Coronary artery (tissue), 2 donors: Measurements from ENCODE around the gene SKP1.
A peak's percentile ranks its signal among the peaks of the same experiment; 100 is the strongest.

ENCODE experiments used
- DNase-seq: peaks from one replicate; pipeline ENCODE4 v3.0.0-alpha.2; 2017; ENCODE audit warnings: low spot score
- H3K27ac ChIP-seq, 2 donors: fragments of 200-600 bp; sonication (generic); one replicate each; pipeline ENCODE4 v1.5.1; 2016 to 2019
- H3K4me3 ChIP-seq: fragments of 200-600 bp; sonication (generic); 2 replicates; pipeline ENCODE4 v1.5.1; 2016; ENCODE audit warnings: mild to moderate bottlenecking, moderate library complexity
- CTCF ChIP-seq: fragments of 200-600 bp; sonication (generic); IDR thresholded peaks from one replicate; pipeline ENCODE4 v1.5.1; 2019; ENCODE audit warnings: antibody characterized with exemption

The SKP1 gene

DNA sequence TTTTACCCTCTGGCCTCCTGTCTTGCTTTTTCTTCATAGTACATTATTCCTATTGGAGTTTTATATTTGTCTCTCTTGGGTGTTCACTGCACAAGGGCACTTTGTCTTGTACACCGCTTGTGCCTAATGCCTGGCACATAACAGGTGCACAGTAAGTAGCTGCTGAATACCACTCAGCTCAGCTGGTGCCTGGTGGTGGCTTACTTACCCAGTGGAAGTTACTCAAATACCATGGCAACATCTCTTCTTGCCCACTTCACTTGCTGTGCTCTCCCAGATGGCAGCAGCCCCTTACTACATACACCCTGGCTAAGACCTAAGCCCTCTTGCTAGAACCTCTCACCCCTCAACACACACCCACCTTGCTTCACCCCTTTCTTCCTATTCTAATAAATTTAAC, 11.3 kb upstream of the SKP1 start:
- Histone ChIP-seq H3K4me3 (no peak overlapping the region), H3K27ac (no peak overlapping the region)
- no peak for DNase-seq
- no peak for TF ChIP-seq CTCF

- TF ChIP-seq CTCF = peak; percentile 88
- no peak overlapping the region for H3K27ac ChIP-seq
- DNase-seq = peak; percentile 75
- H3K4me3 ChIP-seq = no peak overlapping the region
Observed at GRCh38 chr5:134184155-134185135, 7.7 kb upstream of the SKP1 start.

GRCh38 chr5:134183481-134183880, 6.7 kb upstream of the SKP1 start:
- TF ChIP-seq CTCF = no peak

DNA sequence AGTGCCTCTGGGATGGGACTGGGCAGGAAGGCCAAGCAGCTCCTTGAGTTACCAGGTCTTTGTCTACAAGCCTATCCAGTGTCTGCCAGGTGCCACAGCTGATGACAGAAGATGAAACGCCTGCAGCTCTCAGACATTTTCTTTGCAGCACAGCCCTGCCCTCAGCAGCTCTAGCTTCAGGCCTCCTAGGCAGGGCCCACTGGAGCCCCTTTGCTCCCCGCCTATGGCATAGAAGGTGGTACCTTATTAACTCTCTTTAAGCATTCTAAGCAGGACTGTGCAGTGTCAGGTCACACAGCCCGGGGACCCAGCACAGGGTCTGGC, 1.3 kb upstream of the SKP1 start:
- H3K4me3 ChIP-seq = no peak overlapping the region
- no peak overlapping the region for H3K27ac ChIP-seq
- DNase-seq = no peak
- TF ChIP-seq CTCF = no peak

More at GRCh38 chr5:134183481-134183880, 6.7 kb upstream of the SKP1 start:
- DNase-seq = no peak
- Histone ChIP-seq H3K4me3 (no peak overlapping the region), H3K27ac (no peak overlapping the region)

DNA sequence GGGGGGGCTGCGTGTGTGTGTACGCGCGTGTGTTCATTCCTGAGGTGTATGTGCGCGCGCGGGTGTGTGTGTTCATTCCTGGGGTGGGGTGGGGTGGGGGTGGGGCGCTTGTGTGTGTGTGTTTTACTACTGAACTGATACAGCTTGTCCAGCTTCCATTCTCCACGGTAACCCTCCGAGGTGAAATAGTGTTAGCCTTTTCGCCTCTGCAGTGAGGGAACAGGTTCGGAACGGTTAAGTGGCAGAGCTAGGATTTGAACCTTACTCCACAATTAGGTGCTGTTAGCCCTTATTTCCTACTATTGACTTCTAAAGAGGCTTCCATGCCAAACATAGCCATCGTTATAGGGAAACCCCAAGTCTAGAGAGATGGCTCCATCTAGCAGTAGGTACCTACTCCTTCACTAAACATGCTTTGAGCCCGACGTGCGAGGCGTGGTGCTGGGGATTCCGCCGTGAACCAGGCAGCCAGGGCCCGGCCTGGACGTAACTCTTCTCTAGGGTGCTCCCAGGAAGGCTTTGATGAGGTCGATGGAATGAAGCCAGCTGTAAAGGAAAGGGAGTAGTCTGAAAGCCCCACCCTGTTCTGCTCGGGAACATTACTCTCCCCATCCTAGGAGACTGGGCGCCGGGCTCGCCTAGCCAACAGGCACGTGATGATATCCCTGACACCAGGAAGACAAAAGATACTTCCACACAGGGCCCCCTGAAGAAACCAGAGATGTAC, 782 bp upstream of the SKP1 start:
- no peak for DNase-seq
- no peak for TF ChIP-seq CTCF
- peak overlapping the region; percentile 99 to 100 for H3K27ac ChIP-seq

DNA sequence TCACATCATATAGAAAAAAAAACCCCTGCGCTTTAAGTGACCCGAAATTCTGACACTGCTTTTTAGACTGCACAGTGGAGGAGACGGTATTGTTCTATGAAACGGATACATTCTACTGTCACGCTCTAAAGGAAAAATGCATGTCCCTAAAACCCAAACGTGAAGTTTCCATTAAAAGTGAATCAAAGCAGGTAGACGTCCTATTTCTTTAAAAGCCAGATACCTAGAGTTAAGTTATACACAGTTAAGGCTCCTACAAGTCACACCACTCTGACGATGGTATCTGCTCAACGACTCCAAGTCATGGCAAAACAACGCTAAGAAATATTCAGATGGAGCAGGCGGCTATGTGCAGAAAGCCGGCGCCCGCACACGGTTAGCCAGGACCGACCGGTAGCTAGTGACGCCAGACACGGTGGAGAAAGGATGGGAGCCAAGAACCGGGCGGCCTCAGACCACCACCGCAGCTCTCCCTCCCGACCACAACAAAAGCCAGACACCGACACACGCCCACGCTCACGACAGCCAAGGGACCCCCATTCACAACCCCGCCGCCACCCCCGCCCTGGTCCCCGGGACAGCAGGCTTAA, 734 bp downstream of the SKP1 start:
- Histone ChIP-seq H3K27ac (peak overlapping the region; percentile 99 to 100), H3K4me3 (peak overlapping the region; percentile 91)
- DNase-seq = no peak
- no peak for TF ChIP-seq CTCF

More for the DNA sequence above, 782 bp upstream of the SKP1 start:
- peak overlapping the region; percentile 91 for H3K4me3 ChIP-seq
